Endometrial microvascular endothelial cells (primary cell): Measurements from ENCODE around the gene TP53AIP1. TPM values are rescaled to one million over a fixed set of nuclear protein-coding genes. Genes with fewer than 3 reads are reported as not detected.

ENCODE experiments used
- in situ Hi-C: cut with HindIII; loops from 2 replicates; pipeline ENCODE4 v1.10.0; 2017; ENCODE audit warnings: low sequenced_read_pairs, low pct_unique_long_range_greater_than_20kb; ENCODE audit errors: inconsistent ontology term
- total RNA-seq: library from RNA; depleted of rRNA; stranded (reverse); fragments of >200 nt; gene quantifications from one replicate; pipeline ENCODE4 v1.2.3, GENCODE V29; 2015; ENCODE audit errors: inconsistent ontology term

The TP53AIP1 gene
- total RNA-seq, 1 donor from 2014 or later: not detected

GRCh38 chr11:128911239-128911638, 31.4 kb downstream of the TP53AIP1 start:
- in situ Hi-C loops: no loop called here

DNA sequence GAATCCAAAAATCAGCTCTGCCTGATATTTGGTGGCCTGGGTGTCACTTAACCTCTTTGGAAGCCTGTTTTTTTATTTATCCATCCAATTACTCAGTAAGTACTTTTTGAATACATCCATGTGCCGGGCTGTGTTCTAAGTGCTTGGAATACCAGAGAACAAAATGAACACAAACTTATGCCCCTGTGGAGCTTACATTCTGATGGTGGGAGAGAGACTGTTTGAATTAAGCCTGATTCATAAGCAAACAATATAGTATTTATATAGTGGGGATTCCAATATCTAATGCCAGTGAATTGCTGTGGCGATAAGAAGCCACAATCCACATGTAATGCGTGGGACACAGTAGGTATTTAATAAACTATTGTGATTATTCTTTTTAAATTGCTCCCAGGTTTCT, 32.1 kb downstream of the TP53AIP1 start:
- in situ Hi-C loops: no loop called here

GRCh38 chr11:128909438-128910125, 33.1 kb downstream of the TP53AIP1 start:
- in situ Hi-C loops: no loop called here

GRCh38 chr11:128908391-128909246, 34.1 kb downstream of the TP53AIP1 start:
- in situ Hi-C loops: no loop called here

GRCh38 chr11:128907585-128907984, 35.1 kb downstream of the TP53AIP1 start:
- in situ Hi-C loops: no loop called here

- in situ Hi-C loops: no loop called here
Observed at GRCh38 chr11:128906185-128907050, 36.3 kb downstream of the TP53AIP1 start.

DNA sequence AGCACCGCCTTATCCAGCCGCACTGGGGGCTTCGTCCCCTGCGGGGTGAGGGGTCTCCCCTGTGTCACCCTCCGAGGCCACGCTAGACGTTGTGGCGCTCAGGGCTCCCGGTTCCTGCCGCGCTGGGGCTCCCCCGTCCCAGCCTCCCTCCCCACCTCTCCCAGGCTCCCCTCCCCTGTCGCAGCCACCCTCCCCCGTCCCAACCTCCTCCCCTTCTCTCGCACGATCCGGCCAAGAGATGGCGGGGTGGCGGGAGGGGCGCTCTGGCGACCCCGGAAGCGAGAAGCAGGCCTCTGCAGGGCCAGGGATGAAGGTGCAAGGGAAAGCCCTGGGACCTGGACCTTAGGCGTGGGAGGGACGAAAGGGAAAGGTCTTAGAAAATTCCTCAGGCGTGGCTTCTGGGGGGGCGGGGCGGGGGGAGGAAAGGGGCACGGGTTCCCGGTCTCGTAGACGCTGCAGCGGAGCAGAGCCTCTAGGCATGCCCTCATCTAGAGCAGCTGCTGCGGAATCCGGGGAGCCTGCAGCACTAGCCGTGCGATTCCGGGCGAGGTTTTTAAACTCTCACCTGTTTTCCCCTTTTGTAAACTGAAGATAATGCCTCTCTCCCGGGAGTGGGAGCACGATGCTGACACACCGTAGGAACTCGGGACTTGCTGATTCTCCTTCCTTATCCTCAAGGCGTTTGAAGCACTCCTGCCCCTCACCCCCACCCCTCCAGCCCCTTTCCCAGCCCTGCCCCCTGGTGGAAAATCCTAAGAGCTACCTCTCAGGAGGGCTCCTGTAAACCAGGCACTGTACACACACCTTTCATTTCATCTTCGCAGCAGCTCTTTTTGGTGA, 37.1 kb downstream of the TP53AIP1 start:
- in situ Hi-C loops: no loop called here

GRCh38 chr11:128904656-128905344, 37.9 kb downstream of the TP53AIP1 start:
- in situ Hi-C loops: no loop called here

DNA sequence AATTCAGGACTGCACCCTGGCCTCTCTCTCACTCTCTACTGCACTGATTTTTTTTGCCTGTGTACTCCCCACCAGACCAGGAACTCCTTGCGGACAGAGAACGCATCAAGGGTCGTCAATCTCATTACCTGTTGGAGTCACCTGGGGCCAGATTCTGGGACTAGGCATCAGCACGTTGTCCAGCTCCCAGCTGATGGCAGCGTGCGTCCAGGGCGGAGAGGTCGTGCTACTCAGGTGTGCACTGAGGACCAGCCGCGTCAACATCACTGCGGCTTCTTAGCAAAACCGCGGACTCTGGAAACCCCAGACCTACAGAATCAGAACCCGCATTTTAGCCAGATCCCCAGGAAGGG, 38.4 kb downstream of the TP53AIP1 start:
- in situ Hi-C loops: no loop called here

GRCh38 chr11:128903248-128904061, 39.2 kb downstream of the TP53AIP1 start:
- in situ Hi-C loops: no loop called here

GRCh38 chr11:128902515-128903066, 40.1 kb downstream of the TP53AIP1 start:
- in situ Hi-C loops: no loop called here

DNA sequence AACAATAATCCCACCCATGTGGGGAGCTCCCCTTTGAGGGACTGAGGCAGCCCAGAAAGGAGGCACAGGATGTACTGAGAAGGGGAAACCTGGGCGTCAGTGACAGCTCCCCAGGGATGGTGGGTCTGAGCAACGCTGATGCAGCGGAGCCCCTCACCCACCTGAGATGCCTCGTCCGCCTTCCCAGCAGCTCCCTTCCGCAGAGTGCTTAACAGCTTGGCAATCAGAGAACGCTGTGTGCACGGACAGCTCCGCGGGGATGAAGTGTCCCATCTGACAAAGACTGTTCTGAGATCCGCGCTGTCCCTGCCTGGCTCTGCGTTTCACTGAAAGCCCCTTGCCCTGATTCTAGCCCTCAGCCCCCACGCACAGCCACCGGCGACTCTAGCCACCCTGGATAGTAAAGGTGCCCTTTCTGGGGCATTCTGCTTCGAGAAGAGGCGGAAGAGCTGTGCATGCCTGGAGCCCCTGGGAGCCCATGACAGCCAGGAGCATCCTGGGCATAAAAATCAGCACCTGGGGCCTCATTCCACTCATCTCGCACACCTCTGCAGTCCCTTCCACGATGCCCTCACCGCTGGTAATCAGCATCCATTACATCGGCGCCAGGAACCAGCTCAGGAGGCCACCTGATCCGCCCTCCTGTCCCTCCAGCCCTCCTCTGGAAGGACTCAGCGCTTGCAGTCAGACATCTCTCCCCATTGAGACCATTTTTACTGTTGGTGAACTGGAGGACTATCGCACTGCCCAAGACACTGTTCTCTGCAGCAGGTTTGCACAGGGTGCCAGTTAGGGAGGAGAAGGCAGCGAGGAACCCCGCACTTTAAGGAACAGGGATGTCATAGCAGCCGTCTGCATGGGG, 40.8 kb downstream of the TP53AIP1 start:
- in situ Hi-C loops: no loop called here

DNA sequence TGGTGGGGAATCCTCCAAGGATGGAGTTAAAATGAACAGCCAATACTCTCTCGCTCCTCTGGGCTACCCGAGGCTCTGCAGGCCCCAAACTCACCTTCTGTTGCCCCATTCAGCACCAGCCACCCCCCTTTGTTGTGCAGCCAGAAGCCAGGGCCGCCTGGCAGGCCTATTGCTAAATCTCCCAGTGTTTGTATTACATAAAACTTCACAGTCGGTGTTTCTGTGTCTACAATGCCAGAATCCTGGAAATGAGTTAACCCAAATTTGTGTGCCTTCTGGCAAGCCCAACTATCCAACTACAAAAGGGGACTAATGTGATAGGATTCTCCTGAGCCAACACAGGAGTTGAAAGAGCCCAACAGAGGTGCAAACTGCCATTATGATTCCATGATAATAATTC, 42.2 kb downstream of the TP53AIP1 start:
- in situ Hi-C loops: no loop called here

DNA sequence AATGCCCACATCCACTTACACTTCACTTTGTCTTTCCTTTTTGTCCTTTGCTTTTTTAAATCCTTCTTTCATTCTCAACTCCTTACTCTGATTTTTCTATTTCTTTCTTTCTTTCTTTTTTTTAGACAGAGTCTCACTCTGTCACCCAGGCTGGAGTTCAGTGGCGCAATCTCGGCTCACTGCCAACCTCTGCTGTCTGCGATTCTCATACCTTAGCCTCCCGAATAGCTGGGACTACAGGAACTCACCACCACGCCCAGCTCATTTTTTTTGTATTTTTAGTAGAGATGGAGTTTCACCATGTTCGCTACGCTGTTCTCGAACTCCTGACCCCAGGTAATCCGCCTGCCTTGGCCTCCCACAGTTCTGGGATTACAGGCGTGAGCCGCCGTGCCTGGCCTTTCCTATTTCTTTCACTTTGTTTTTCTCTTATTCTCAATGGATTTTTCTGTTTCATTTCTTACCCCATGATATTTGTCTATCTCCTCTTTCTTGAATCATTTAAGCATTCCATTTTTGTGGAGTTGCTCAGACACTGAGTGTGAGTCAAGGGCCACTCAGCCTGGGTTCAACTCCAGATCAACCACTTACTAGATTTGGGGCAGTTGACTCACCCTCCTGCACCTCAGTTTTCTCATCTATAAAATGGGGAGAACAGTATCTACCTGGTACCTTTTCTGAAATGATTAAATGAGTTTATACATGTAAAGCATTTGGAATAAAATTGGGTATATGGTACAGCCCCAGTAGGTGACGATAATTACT, 43.9 kb downstream of the TP53AIP1 start:
- in situ Hi-C loops: loop anchor here (25.0 kb wide), 1 partner anchor 139 kb away; no protein-coding TSS in a partner anchor

DNA sequence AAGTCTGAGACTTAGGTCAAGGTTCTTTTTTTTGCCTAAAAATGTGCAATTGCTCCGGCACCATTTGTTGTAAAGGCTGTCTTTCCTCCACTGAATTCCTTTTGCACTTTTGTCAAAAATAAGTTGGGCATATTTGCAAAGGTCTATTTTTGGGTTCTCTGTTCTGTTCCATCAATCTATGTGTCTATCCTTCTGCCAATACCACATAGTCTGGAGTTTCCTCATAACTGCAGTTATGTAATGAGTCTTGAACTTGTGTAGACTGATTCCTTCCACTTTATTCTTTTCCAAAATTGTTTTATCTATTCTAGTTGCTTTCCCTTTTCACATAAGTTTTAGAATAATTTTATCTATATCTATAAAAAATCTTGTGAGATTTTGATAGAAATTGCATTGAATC, 44.8 kb downstream of the TP53AIP1 start:
- in situ Hi-C loops: loop anchor here (25.0 kb wide), 1 partner anchor 139 kb away; no protein-coding TSS in a partner anchor
